ENCODE measurements around the gene FREM3.
A peak's percentile ranks its signal among the peaks of the same experiment; 100 is the strongest.
"Not testable (repeated sequence)": the region's sequence is repeated elsewhere in the genome, so short reads cannot be mapped to it uniquely, and the experiment has no call there.

FREM3 gene

DNA sequence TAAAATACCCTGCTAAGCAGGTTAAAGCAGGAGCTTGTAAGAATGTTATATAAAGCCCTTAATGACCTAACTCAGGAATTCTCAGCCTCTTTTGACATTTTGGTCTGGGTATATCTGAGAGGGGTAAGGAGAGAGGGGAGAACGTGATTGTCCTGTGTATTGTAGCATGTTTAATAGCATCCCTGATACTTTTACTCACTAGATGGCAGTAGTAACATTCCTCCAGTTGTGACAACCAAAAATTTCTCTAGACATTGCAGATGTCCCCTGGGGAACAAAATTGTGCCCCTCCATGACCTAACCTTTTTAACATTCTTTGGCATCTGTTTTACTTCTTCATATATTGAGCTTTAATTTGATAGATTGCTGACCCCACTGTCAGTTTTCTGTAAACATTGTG is 169.1 kb downstream of the FREM3 start:
- no CpG with 5 or more reads among the region's 1 CpG for WGBS (ENCODE audit: extremely low coverage, insufficient coverage, low lambda C conversion rate)
- H3K4me3 ChIP-seq (ENCODE audit: low read length), result no peak overlapping the region
- H3K36me3 ChIP-seq (ENCODE audit: control insufficient read depth, insufficient read depth, low read length), result no peaks in the 10 kb centered on the region
- no peak overlapping the region for H3K4me2 ChIP-seq (ENCODE audit: low read length)
- no peak overlapping the region for H3K27ac ChIP-seq (ENCODE audit: low read depth, low read length)
- H3K9ac ChIP-seq (ENCODE audit: low read length), result no peak overlapping the region
- no peak overlapping the region for H2BK15ac ChIP-seq (replicated peaks; ENCODE audit: low read depth)
- no peak overlapping the region for H3K23ac ChIP-seq (ENCODE audit: low read length)
- peaks cover 2% of the 10 kb centered on the region for H3K79me2 ChIP-seq (ENCODE audit: control insufficient read depth, insufficient read depth, low read length)
- DNase-seq, result peak; percentile 11
- no peak overlapping the region for H3K18ac ChIP-seq (ENCODE audit: low read length)
- no peak overlapping the region for H4K8ac ChIP-seq (ENCODE audit: low read depth, low read length)
- no peak overlapping the region for H2BK120ac ChIP-seq (ENCODE audit: low read depth, low read length)
- H3K4me1 ChIP-seq (ENCODE audit: control insufficient read depth, low read depth, low read length), result no peaks in the 10 kb centered on the region
- H2AK5ac ChIP-seq (ENCODE audit: low read length), result no peak overlapping the region
- H2BK5ac ChIP-seq (ENCODE audit: low read length), result no peak overlapping the region
- H3K27me3 ChIP-seq (ENCODE audit: insufficient read depth, low read length, poor library complexity), result no peaks in the 10 kb centered on the region
- no peak overlapping the region for H3K56ac ChIP-seq (ENCODE audit: low read length)
- no peak overlapping the region for H4K5ac ChIP-seq (ENCODE audit: low read length)
- no peaks in the 10 kb centered on the region for H3K79me1 ChIP-seq (ENCODE audit: low read length)
- H3K4ac ChIP-seq (ENCODE audit: low read depth, low read length), result no peak overlapping the region

DNA sequence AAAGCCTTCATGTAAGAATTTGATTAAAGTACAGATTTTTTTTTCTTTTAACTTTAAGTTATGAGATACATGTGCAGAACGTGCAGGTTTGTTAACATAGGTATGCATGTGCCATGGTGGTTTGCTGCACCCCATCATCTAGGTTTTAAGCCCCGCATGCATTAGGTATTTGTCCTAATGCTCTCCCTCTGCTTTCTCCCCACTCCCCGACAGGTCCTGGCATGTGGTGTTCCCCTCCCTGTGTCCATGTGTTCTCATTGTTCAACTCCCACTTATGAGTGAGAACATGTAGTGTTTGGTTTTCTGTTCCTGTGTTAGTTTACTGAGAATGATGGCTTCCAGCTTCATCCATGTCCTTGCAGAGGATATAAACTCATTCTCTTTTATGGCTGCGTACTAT is 172.4 kb downstream of the FREM3 start:
- H2BK5ac ChIP-seq (ENCODE audit: low read length); H3K23ac ChIP-seq (ENCODE audit: low read length); H3K27ac ChIP-seq (ENCODE audit: low read depth, low read length); DNase-seq; H2BK120ac ChIP-seq (ENCODE audit: low read depth, low read length); H3K4me1 ChIP-seq (ENCODE audit: control insufficient read depth, low read depth, low read length); H3K79me2 ChIP-seq (ENCODE audit: control insufficient read depth, insufficient read depth, low read length); H2BK15ac ChIP-seq (replicated peaks; ENCODE audit: low read depth); H3K18ac ChIP-seq (ENCODE audit: low read length); H3K27me3 ChIP-seq (ENCODE audit: insufficient read depth, low read length, poor library complexity); H2AK5ac ChIP-seq (ENCODE audit: low read length); H3K79me1 ChIP-seq (ENCODE audit: low read length); H3K4me2 ChIP-seq (ENCODE audit: low read length); H4K8ac ChIP-seq (ENCODE audit: low read depth, low read length); H3K56ac ChIP-seq (ENCODE audit: low read length); H4K5ac ChIP-seq (ENCODE audit: low read length); H3K4ac ChIP-seq (ENCODE audit: low read depth, low read length); H3K36me3 ChIP-seq (ENCODE audit: control insufficient read depth, insufficient read depth, low read length); H3K4me3 ChIP-seq (ENCODE audit: low read length); H3K9ac ChIP-seq (ENCODE audit: low read length): not testable (repeated sequence)
- no CpG with 5 or more reads among the region's 4 CpGs for WGBS (ENCODE audit: extremely low coverage, insufficient coverage, low lambda C conversion rate)
